ENCODE data around the gene BARX2.

The BARX2 gene

GRCh38 chr11:129427376-129427775 lies 51.7 kb downstream of the BARX2 start (continued):
- TF ChIP-seq ZBTB11 (tag by site-specific recombination; conservative IDR thresholded peaks at IDR 0.05; ENCODE audit: low read depth) (no peak), ZNF585B (tag by site-specific recombination; IDR thresholded peaks at IDR 0.05) (no peak), GLIS2 (tag by site-specific recombination; IDR thresholded peaks at IDR 0.05) (no peak), ZNF747 (tag by site-specific recombination; IDR thresholded peaks at IDR 0.05) (no peak), ZEB2 (tag by site-specific recombination; IDR thresholded peaks at IDR 0.05) (no peak), ZNF354C (tag by site-specific recombination; IDR thresholded peaks at IDR 0.05; ENCODE audit: borderline replicate concordance, low read depth) (no peak), ZNF785 (tag by site-specific recombination; IDR thresholded peaks at IDR 0.05) (no peak), ZBTB7A (tag by site-specific recombination; IDR thresholded peaks at IDR 0.05; ENCODE audit: low read depth) (no peak), ZNF169 (tag by site-specific recombination; IDR thresholded peaks at IDR 0.05) (no peak), ZNF510 (tag by site-specific recombination; IDR thresholded peaks at IDR 0.05; ENCODE audit: insufficient replicate concordance) (no peak), KLF7 (tag by site-specific recombination; IDR thresholded peaks at IDR 0.05; ENCODE audit: borderline replicate concordance) (no peak), ZNF777 (tag by site-specific recombination; IDR thresholded peaks at IDR 0.05; ENCODE audit: borderline replicate concordance) (no peak)

- Histone ChIP-seq H3K4me1 (ENCODE audit: control insufficient read depth, insufficient read depth, low read length) (peaks cover 7% of the 10 kb centered on the region; the same call in 1 of the 2 replicates), H3K4me3 (ENCODE audit: low read depth, low read length) (no peak overlapping the region), H3K9me3 (ENCODE audit: control insufficient read depth, insufficient read depth, low read depth, low read length) (no peaks in the 10 kb centered on the region), H3K27ac (ENCODE audit: extremely low read depth, low read depth, low read length) (no peak overlapping the region), H3K36me3 (ENCODE audit: control insufficient read depth in 2 of 2, insufficient read depth in 1 of 2, low read length in 2 of 2) (no peaks in the 10 kb centered on the region)
- no peak for TF ChIP-seq ZNF777 (tag by site-specific recombination; IDR thresholded peaks at IDR 0.05; ENCODE audit: borderline replicate concordance)
- no peak for TF ChIP-seq SETDB1 (IDR thresholded peaks at IDR 0.05; ENCODE audit: insufficient read length, low read length)
- no peak for TF ChIP-seq SP3 (tag by site-specific recombination; IDR thresholded peaks at IDR 0.05)
- 0 out of 2 replicates have a peak, but pooled peaks have one; percentile 22 for TF ChIP-seq OSR2 (tag by site-specific recombination; IDR thresholded peaks at IDR 0.05)
- no peak for TF ChIP-seq ZNF2 (tag by site-specific recombination; IDR thresholded peaks at IDR 0.05)
- TF ChIP-seq PRDM6 (tag by site-specific recombination; IDR thresholded peaks at IDR 0.05): peak; percentile 83
- POLR2A ChIA-PET: interaction anchor here (0.7 kb wide), 1 partner anchor 29 kb away, joined by 3 read pairs; no protein-coding TSS in a partner anchor
- CTCF ChIA-PET: interaction anchor here (0.7 kb wide), 1 partner anchor 80 kb away, joined by 4 read pairs; no protein-coding TSS in a partner anchor
Observed at GRCh38 chr11:129427816-129428406, 52.3 kb downstream of the BARX2 start.

GRCh38 chr11:129428557-129428956 lies 52.9 kb downstream of the BARX2 start:
- POLR2A ChIA-PET: interaction anchor here (0.7 kb wide), 2 partner anchors 28 to 55 kb away, joined by 3 read pairs; no protein-coding TSS in a partner anchor
- peaks cover 7% of the 10 kb centered on the region; the same call in 1 of the 2 replicates for H3K4me1 ChIP-seq (ENCODE audit: control insufficient read depth, insufficient read depth, low read length)
- no peak overlapping the region for H3K4me3 ChIP-seq (ENCODE audit: low read depth, low read length)
- TF ChIP-seq IKZF3 (tag by site-specific recombination; IDR thresholded peaks at IDR 0.05) (no peak), ZNF555 (tag by site-specific recombination; conservative IDR thresholded peaks at IDR 0.05) (no peak), ZNF792 (tag by site-specific recombination; IDR thresholded peaks at IDR 0.05) (no peak), MEIS1 (CRISPR knock-in tag; IDR thresholded peaks at IDR 0.05; ENCODE audit: borderline replicate concordance) (no peak), SCRT2 (tag by site-specific recombination; IDR thresholded peaks at IDR 0.05) (no peak), ZNF785 (tag by site-specific recombination; IDR thresholded peaks at IDR 0.05) (no peak)
- no peaks in the 10 kb centered on the region for H3K9me3 ChIP-seq (ENCODE audit: control insufficient read depth, insufficient read depth, low read depth, low read length)
- no peaks in the 10 kb centered on the region for H3K36me3 ChIP-seq (ENCODE audit: control insufficient read depth in 2 of 2, insufficient read depth in 1 of 2, low read length in 2 of 2)
- no peak overlapping the region for H3K27ac ChIP-seq (ENCODE audit: extremely low read depth, low read depth, low read length)
- CTCF ChIA-PET: no interaction called here

Measured in HEK293 (cell line).